DOHH2 (cell line): ENCODE results near the gene ITGB5.

Experiments used
- EZH2phosphoT487 ChIP-seq: fragments of 200-600 bp; sonication (generic); IDR thresholded peaks from 2 replicates; pipeline ENCODE4 v1.6.1; 2017; ENCODE audit warnings: borderline replicate concordance, mild to moderate bottlenecking, antibody characterized with exemption, low read length, moderate library complexity, mixed read lengths
- TF ChIP-seq, protein P1 (sequence below): fragments of 200-600 bp; sonication (generic); IDR thresholded peaks from one replicate; pipeline ENCODE4 v1.5.1; 2014; ENCODE audit warnings: antibody characterized with exemption, mild to moderate bottlenecking, low read depth, low read length; ENCODE audit not compliant: poor library complexity, severe bottlenecking

DNA sequence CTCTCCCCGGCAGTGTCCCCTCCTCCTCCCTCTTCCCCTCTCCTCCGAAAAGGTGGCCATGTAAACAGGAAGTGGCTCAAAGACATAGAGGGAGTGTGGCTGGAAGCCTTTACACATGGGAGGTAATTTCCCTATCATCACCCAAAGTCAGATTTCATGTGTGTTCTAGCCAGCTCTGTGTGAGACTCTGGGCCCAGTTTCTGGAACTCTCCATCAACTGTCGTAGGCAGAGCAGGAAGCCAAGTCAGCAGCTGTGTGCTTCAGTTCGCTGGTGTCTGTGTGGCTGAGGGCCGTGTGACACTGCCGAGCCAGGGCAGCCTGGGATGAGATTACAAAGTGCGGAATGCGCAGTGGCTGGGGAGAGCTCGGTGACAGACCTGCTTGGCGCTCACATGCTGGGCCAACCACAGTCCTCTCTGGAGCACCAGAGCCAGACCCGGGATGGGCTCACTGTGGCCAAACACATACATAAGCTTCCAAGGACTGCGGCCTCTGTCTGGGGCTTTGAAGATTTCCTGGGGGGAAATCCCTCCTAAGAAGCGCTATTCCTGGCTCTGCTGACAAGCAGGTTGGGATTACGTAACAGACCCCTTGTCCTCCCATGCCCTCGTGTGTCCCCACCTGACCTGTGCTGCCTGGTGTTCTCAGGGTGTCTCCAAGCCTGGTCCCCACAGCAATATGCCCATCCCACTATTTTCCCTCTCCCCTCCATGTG is 106.2 kb downstream of the ITGB5 start:
- TF ChIP-seq, protein P1, sequence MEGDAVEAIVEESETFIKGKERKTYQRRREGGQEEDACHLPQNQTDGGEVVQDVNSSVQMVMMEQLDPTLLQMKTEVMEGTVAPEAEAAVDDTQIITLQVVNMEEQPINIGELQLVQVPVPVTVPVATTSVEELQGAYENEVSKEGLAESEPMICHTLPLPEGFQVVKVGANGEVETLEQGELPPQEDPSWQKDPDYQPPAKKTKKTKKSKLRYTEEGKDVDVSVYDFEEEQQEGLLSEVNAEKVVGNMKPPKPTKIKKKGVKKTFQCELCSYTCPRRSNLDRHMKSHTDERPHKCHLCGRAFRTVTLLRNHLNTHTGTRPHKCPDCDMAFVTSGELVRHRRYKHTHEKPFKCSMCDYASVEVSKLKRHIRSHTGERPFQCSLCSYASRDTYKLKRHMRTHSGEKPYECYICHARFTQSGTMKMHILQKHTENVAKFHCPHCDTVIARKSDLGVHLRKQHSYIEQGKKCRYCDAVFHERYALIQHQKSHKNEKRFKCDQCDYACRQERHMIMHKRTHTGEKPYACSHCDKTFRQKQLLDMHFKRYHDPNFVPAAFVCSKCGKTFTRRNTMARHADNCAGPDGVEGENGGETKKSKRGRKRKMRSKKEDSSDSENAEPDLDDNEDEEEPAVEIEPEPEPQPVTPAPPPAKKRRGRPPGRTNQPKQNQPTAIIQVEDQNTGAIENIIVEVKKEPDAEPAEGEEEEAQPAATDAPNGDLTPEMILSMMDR, result no peak
- no peak for TF ChIP-seq EZH2phosphoT487
